Muscle of leg (tissue), 11 donors: ENCODE data around the gene SLC5A10. TPM values are rescaled to one million over a fixed set of nuclear protein-coding genes. Genes with fewer than 3 reads are reported as not detected.

Experiments used
- DNase-seq: peaks from one replicate; pipeline ENCODE4 v3.0.0; 2013
- H3K27ac ChIP-seq: one replicate; pipeline ENCODE4 v1.5.1; 2013; ENCODE audit warnings: mild to moderate bottlenecking, low read length, control low read depth
- H3K27me3 ChIP-seq: one replicate; pipeline ENCODE4 v1.6.1; 2013; ENCODE audit warnings: low read length; ENCODE audit not compliant: control insufficient read depth, insufficient read depth
- H3K36me3 ChIP-seq: one replicate; pipeline ENCODE4 v1.6.1; 2013; ENCODE audit warnings: low read length; ENCODE audit not compliant: control insufficient read depth, insufficient read depth
- H3K4me1 ChIP-seq: one replicate; pipeline ENCODE4 v1.6.1; 2013; ENCODE audit warnings: low read length; ENCODE audit not compliant: control insufficient read depth, insufficient read depth
- H3K4me3 ChIP-seq: one replicate; pipeline ENCODE4 v1.5.1; 2013; ENCODE audit warnings: low read length, control low read depth
- H3K9me3 ChIP-seq: replicated peaks from 2 replicates; pipeline ENCODE4 v1.6.1; 2013; ENCODE audit warnings: low read depth, low read length; ENCODE audit not compliant: control insufficient read depth
- WGBS: methylation state at CpG from one replicate; pipeline ENCODE4 v1.1.5; 2013; ENCODE audit warnings: missing lambda C conversion rate; ENCODE audit not compliant: insufficient coverage; 5-methylcytosine and 5-hydroxymethylcytosine counted together
- polyA plus RNA-seq, 8 donors: library from polyadenylated mRNA; unstranded; fragments of 120-200 nt; gene quantifications; one replicate each; pipeline versions ENCODE4 v1.2.1 to v1.2.3, GENCODE V29; 2013; ENCODE audit warnings: inconsistent platforms in 1 of 8, low replicate concordance in 1 of 8; ENCODE audit not compliant: insufficient read length in 8 of 8, insufficient read depth in 1 of 8
- total RNA-seq: library from RNA; stranded (reverse); fragments of 120-200 nt; gene quantifications from one replicate; pipeline ENCODE4 v1.2.4, GENCODE V29; 2013

The SLC5A10 gene
- total and polyA plus RNA-seq, 9 donors, result 0.05 to 0.19 (median 0.06) TPM; not detected in 3

GRCh38 chr17:19000531-19001325 lies 48.8 kb downstream of the SLC5A10 start:
- Histone ChIP-seq H3K4me1 (peaks cover 18% of the 10 kb centered on the region), H3K4me3 (no peak overlapping the region), H3K27ac (peak overlapping the region; percentile 20), H3K27me3 (peaks cover 31% of the 10 kb centered on the region), H3K9me3 (no peaks in the 10 kb centered on the region), H3K36me3 (no peaks in the 10 kb centered on the region)
- 81% methylated on average over 6 of the region's 17 CpGs for WGBS
- DNase-seq, result peak; percentile 53

GRCh38 chr17:19001907-19002590 lies 50.1 kb downstream of the SLC5A10 start:
- H3K9me3 ChIP-seq, result peaks cover 6% of the 10 kb centered on the region
- H3K4me3 ChIP-seq, result no peak overlapping the region
- peaks cover 18% of the 10 kb centered on the region for H3K4me1 ChIP-seq
- H3K36me3 ChIP-seq, result no peaks in the 10 kb centered on the region
- H3K27me3 ChIP-seq, result peaks cover 33% of the 10 kb centered on the region
- no peak for DNase-seq
- WGBS, result 62% methylated on average over 3 of the region's 7 CpGs
- no peak overlapping the region for H3K27ac ChIP-seq

- no peak for DNase-seq
- 58% methylated on average over 7 of the region's 11 CpGs for WGBS
- no peak overlapping the region for H3K27ac ChIP-seq
- no peak overlapping the region for H3K4me3 ChIP-seq
- peaks cover 18% of the 10 kb centered on the region for H3K4me1 ChIP-seq
- peaks cover 33% of the 10 kb centered on the region for H3K27me3 ChIP-seq
- H3K36me3 ChIP-seq, result no peaks in the 10 kb centered on the region
- H3K9me3 ChIP-seq, result peaks cover 6% of the 10 kb centered on the region
Measured at GRCh38 chr17:19002805-19003542, 51.0 kb downstream of the SLC5A10 start.

- Histone ChIP-seq H3K36me3 (no peaks in the 10 kb centered on the region), H3K4me3 (peak overlapping the region; percentile 41), H3K9me3 (peaks cover 6% of the 10 kb centered on the region), H3K27ac (no peak overlapping the region), H3K27me3 (peaks cover 33% of the 10 kb centered on the region), H3K4me1 (peaks cover 18% of the 10 kb centered on the region)
- DNase-seq, result peak; percentile 30
- WGBS, result 11% methylated on average over 53 of the region's 73 CpGs
Measured at GRCh38 chr17:19003543-19004420, 51.8 kb downstream of the SLC5A10 start.

GRCh38 chr17:19004421-19005136 lies 52.6 kb downstream of the SLC5A10 start, which contains the start of gene FAM83G:
FAM83G (minus strand) TSS chr17:19004764; CDS start chr17:19004041, 723 bp downstream.
- Histone ChIP-seq H3K27ac (no peak within 1 kb of the TSS), H3K4me1 (peaks cover 18% of the 10 kb centered on the region), H3K9me3 (peaks cover 6% of the 10 kb centered on the region), H3K27me3 (peaks cover 33% of the 10 kb centered on the region), H3K36me3 (no peaks in the 10 kb centered on the region), H3K4me3 (peak within 1 kb of the TSS; percentile 41)
- 4% methylated on average over 67 of the region's 67 CpGs for WGBS
- peak; percentile 39 for DNase-seq

- WGBS, result 63% methylated on average over 8 of the region's 13 CpGs
- Histone ChIP-seq H3K9me3 (peaks cover 6% of the 10 kb centered on the region), H3K4me1 (peaks cover 18% of the 10 kb centered on the region), H3K36me3 (no peaks in the 10 kb centered on the region), H3K27ac (no peak overlapping the region), H3K4me3 (no peak overlapping the region), H3K27me3 (peaks cover 33% of the 10 kb centered on the region)
- DNase-seq, result no peak
Measured at GRCh38 chr17:19005137-19005773, 53.3 kb downstream of the SLC5A10 start.

GRCh38 chr17:19005789-19006430 lies 53.9 kb downstream of the SLC5A10 start:
- WGBS, result no CpG with 5 or more reads among the region's 4 CpGs
- DNase-seq, result no peak

GRCh38 chr17:19006698-19007097 lies 54.7 kb downstream of the SLC5A10 start:
- peaks cover 33% of the 10 kb centered on the region for H3K27me3 ChIP-seq
- no peak overlapping the region for H3K4me3 ChIP-seq
- no peak for DNase-seq
- no peak overlapping the region for H3K27ac ChIP-seq
- H3K9me3 ChIP-seq, result peaks cover 6% of the 10 kb centered on the region
- no peaks in the 10 kb centered on the region for H3K36me3 ChIP-seq
- peaks cover 9% of the 10 kb centered on the region for H3K4me1 ChIP-seq

More at GRCh38 chr17:19005789-19006430, 53.9 kb downstream of the SLC5A10 start:
- H3K27me3 ChIP-seq, result peaks cover 33% of the 10 kb centered on the region
- H3K4me1 ChIP-seq, result peaks cover 13% of the 10 kb centered on the region
- peaks cover 6% of the 10 kb centered on the region for H3K9me3 ChIP-seq
- H3K4me3 ChIP-seq, result no peak overlapping the region
- H3K36me3 ChIP-seq, result no peaks in the 10 kb centered on the region
- no peak overlapping the region for H3K27ac ChIP-seq
